ENCODE data around the gene PBOV1. TPM values are rescaled to one million over a fixed set of nuclear protein-coding genes. Genes with fewer than 3 reads are reported as not detected.

PBOV1 gene
- total RNA-seq, 1 experiment from 2014 or later: not detected

- in situ Hi-C loops (cut with HindIII; ENCODE audit: low pct_unique_long_range_greater_than_20kb, low sequenced_read_pairs): no loop called here
- DNase-seq (ENCODE audit: low read depth): no peak
Observed at GRCh38 chr6:138240476-138241245, 22.4 kb upstream of the PBOV1 start.

GRCh38 chr6:138239774-138240173 lies 21.5 kb upstream of the PBOV1 start:
- no peak for DNase-seq (ENCODE audit: low read depth)

GRCh38 chr6:138238368-138238767 lies 20.1 kb upstream of the PBOV1 start:
- in situ Hi-C loops (cut with HindIII; ENCODE audit: low pct_unique_long_range_greater_than_20kb, low sequenced_read_pairs): no loop called here
- no peak for DNase-seq (ENCODE audit: low read depth)

More at GRCh38 chr6:138239774-138240173, 21.5 kb upstream of the PBOV1 start:
- in situ Hi-C loops (cut with HindIII; ENCODE audit: low pct_unique_long_range_greater_than_20kb, low sequenced_read_pairs): no loop called here

- in situ Hi-C loops (cut with HindIII; ENCODE audit: low pct_unique_long_range_greater_than_20kb, low sequenced_read_pairs): no loop called here
- DNase-seq (ENCODE audit: low read depth): no peak
Observed at GRCh38 chr6:138237463-138237862, 19.2 kb upstream of the PBOV1 start.

- no peak for DNase-seq (ENCODE audit: low read depth)
- in situ Hi-C loops (cut with HindIII; ENCODE audit: low pct_unique_long_range_greater_than_20kb, low sequenced_read_pairs): no loop called here
Observed at GRCh38 chr6:138235693-138236092, 17.4 kb upstream of the PBOV1 start.

- in situ Hi-C loops (cut with HindIII; ENCODE audit: low pct_unique_long_range_greater_than_20kb, low sequenced_read_pairs): no loop called here
- no peak for DNase-seq (ENCODE audit: low read depth)
Observed at GRCh38 chr6:138235205-138235604, 16.9 kb upstream of the PBOV1 start.

- in situ Hi-C loops (cut with HindIII; ENCODE audit: low pct_unique_long_range_greater_than_20kb, low sequenced_read_pairs): no loop called here
- no peak for DNase-seq (ENCODE audit: low read depth)
Observed at GRCh38 chr6:138234363-138234762, 16.1 kb upstream of the PBOV1 start.

- in situ Hi-C loops (cut with HindIII; ENCODE audit: low pct_unique_long_range_greater_than_20kb, low sequenced_read_pairs): no loop called here
- no peak for DNase-seq (ENCODE audit: low read depth)
Observed at GRCh38 chr6:138231381-138231886, 13.1 kb upstream of the PBOV1 start.

GRCh38 chr6:138230759-138231380 lies 12.6 kb upstream of the PBOV1 start:
- no peak for DNase-seq (ENCODE audit: low read depth)
- in situ Hi-C loops (cut with HindIII; ENCODE audit: low pct_unique_long_range_greater_than_20kb, low sequenced_read_pairs): no loop called here

GRCh38 chr6:138230221-138230620 lies 11.9 kb upstream of the PBOV1 start:
- in situ Hi-C loops (cut with HindIII; ENCODE audit: low pct_unique_long_range_greater_than_20kb, low sequenced_read_pairs): no loop called here
- DNase-seq (ENCODE audit: low read depth): no peak

- DNase-seq (ENCODE audit: low read depth): no peak
- in situ Hi-C loops (cut with HindIII; ENCODE audit: low pct_unique_long_range_greater_than_20kb, low sequenced_read_pairs): no loop called here
Observed at GRCh38 chr6:138229663-138230179, 11.4 kb upstream of the PBOV1 start.

- DNase-seq (ENCODE audit: low read depth): no peak
- in situ Hi-C loops (cut with HindIII; ENCODE audit: low pct_unique_long_range_greater_than_20kb, low sequenced_read_pairs): no loop called here
Observed at GRCh38 chr6:138229072-138229471, 10.8 kb upstream of the PBOV1 start.

- DNase-seq (ENCODE audit: low read depth): no peak
- in situ Hi-C loops (cut with HindIII; ENCODE audit: low pct_unique_long_range_greater_than_20kb, low sequenced_read_pairs): no loop called here
Observed at GRCh38 chr6:138227316-138227781, 9.1 kb upstream of the PBOV1 start.

- no peak for DNase-seq (ENCODE audit: low read depth)
- in situ Hi-C loops (cut with HindIII; ENCODE audit: low pct_unique_long_range_greater_than_20kb, low sequenced_read_pairs): no loop called here
Observed at GRCh38 chr6:138226700-138227315, 8.5 kb upstream of the PBOV1 start.

GRCh38 chr6:138225953-138226352 lies 7.7 kb upstream of the PBOV1 start:
- DNase-seq (ENCODE audit: low read depth): no peak
- in situ Hi-C loops (cut with HindIII; ENCODE audit: low pct_unique_long_range_greater_than_20kb, low sequenced_read_pairs): no loop called here

GRCh38 chr6:138222901-138223546 lies 4.7 kb upstream of the PBOV1 start:
- in situ Hi-C loops (cut with HindIII; ENCODE audit: low pct_unique_long_range_greater_than_20kb, low sequenced_read_pairs): no loop called here
- no peak for DNase-seq (ENCODE audit: low read depth)

GRCh38 chr6:138219901-138220300 lies 1.6 kb upstream of the PBOV1 start:
- in situ Hi-C loops (cut with HindIII; ENCODE audit: low pct_unique_long_range_greater_than_20kb, low sequenced_read_pairs): no loop called here
- DNase-seq (ENCODE audit: low read depth): no peak

GRCh38 chr6:138219398-138219797 lies 1.1 kb upstream of the PBOV1 start:
- DNase-seq (ENCODE audit: low read depth): no peak
- in situ Hi-C loops (cut with HindIII; ENCODE audit: low pct_unique_long_range_greater_than_20kb, low sequenced_read_pairs): no loop called here
